ENCODE measurements around the gene VTI1A.

- TF ChIP-seq CTCF (IDR thresholded peaks at IDR 0.05) (no peak), POLR2A (IDR thresholded peaks at IDR 0.05) (no peak)
These were observed 385.9 kb downstream of the VTI1A start for GRCh38 chr10:112832959-112833358.
